VCaP (cell line): Measurements from ENCODE around the gene EPHA1.

ENCODE experiments used
- H3K27ac ChIP-seq: fragments of 450-650 bp; 2 replicates; pipeline ENCODE4 v1.5.1; 2017
- TF ChIP-seq, protein P1 (sequence below): fragments of 450-650 bp; conservative IDR thresholded peaks from 2 replicates; pipeline ENCODE4 v1.5.1; 2017; ENCODE audit warnings: mild to moderate bottlenecking, moderate library complexity

The EPHA1 gene

DNA sequence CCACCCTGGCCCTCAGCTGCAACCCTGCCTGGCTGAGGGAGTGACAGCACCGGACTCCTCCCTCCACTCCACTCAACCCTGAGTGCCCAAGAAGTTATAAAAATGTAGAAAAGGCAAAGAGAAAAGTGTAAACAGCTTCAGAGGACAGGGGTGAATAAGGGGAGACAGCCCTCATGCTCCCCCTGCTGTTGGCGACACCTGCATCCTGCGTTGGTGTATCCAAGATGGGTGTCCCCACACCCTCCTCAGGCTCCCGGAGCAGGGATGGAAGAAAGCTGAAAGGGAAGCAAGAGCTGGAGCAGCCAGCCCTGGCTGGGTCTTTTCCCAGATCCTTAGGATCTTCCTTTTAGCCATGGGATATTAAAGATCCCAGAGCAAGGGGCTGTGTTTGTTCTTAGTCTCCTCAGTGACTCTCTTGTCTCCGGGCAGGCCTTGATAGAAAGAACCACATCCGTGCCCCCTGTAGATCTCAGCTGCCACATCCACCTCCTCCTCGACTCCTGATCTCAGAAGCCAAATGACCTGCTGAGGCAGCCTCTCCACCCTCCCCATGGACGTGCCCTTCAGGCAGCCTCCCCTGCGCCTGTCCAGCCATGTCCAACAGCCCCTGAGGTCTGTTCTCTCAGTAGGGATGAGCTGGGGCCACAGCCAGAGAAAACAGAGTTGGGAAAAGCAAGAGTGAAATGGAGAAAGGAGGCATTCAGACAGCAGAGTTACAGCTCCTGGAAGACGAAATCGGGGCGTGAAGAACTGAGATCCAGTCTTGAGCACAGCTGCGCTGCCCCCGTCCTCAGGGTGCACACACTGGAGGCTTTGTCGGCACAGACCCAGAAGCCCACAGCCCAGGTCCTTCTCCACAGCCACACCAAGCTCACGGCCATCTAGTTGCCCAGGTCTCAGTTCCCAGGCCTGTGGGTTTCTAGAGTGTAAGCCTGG lies 52.9 kb downstream of the EPHA1 start:
- TF ChIP-seq, protein P1, sequence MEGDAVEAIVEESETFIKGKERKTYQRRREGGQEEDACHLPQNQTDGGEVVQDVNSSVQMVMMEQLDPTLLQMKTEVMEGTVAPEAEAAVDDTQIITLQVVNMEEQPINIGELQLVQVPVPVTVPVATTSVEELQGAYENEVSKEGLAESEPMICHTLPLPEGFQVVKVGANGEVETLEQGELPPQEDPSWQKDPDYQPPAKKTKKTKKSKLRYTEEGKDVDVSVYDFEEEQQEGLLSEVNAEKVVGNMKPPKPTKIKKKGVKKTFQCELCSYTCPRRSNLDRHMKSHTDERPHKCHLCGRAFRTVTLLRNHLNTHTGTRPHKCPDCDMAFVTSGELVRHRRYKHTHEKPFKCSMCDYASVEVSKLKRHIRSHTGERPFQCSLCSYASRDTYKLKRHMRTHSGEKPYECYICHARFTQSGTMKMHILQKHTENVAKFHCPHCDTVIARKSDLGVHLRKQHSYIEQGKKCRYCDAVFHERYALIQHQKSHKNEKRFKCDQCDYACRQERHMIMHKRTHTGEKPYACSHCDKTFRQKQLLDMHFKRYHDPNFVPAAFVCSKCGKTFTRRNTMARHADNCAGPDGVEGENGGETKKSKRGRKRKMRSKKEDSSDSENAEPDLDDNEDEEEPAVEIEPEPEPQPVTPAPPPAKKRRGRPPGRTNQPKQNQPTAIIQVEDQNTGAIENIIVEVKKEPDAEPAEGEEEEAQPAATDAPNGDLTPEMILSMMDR, result no peak
- no peak overlapping the region for H3K27ac ChIP-seq

DNA sequence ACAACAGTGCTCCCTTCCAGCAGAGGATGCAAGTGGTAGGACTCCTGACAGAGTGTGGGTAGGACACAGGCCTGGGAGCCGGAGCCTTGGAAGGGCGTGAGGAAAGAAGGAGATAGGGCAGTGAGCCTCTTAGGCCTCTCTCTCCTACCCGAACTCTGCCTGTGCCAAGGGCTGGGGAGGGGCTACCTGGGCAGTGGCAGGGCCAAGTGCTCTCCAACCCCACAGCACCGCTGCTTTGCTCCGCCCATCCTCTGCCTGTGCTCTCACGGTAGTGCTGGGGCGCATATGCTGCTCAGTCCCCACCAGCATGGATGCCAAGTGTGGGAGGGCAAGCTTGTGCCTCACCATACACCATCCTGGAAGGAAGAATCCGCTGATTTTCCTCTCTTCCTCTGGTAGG lies 53.7 kb downstream of the EPHA1 start:
- H3K27ac ChIP-seq, result no peak overlapping the region
- TF ChIP-seq, protein P1, result no peak

DNA sequence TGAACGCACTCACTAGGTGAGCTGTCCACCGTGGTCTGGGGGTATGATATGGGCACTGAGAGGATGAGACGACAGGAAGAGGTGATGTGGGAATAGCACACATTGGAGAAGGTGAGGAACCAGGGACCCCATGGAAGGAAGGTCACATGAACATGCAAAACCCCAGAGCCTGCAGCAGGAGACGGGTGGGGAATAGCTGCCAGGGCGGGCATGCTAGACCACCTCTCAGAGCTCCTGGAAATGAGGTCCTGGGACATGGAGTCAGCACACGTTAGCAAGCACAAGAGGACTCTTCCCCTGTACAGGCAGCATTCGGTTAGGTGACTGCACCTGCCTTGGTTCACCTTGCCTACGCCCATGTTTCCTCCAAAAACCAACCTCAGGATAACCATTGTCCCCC lies 54.3 kb downstream of the EPHA1 start:
- TF ChIP-seq, protein P1, result no peak
- H3K27ac ChIP-seq, result no peak overlapping the region

DNA sequence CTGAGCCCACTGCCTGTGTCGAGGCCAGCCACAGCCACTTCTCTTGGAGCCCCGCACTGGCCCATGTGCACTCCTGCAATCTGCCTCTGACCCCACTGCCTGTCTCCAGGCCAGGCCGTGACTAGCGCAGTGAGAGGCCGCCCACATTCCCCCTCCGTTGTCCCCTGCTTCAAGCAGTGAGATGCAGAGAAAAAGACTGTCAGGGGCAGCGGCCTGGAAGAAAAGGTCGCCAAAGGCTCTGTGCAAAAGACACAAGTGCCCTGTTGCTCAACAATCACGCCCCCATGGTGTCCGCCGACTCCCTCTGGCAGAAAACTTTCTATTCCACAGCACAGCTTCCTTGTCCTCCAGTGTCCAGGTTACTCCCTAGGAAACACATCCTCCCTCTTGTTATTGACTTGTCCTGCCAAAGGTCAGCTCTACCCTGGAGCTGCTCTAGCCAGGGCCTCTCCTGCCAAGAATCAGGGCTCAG lies 56.1 kb downstream of the EPHA1 start:
- H3K27ac ChIP-seq, result no peak overlapping the region
- TF ChIP-seq, protein P1, result no peak

DNA sequence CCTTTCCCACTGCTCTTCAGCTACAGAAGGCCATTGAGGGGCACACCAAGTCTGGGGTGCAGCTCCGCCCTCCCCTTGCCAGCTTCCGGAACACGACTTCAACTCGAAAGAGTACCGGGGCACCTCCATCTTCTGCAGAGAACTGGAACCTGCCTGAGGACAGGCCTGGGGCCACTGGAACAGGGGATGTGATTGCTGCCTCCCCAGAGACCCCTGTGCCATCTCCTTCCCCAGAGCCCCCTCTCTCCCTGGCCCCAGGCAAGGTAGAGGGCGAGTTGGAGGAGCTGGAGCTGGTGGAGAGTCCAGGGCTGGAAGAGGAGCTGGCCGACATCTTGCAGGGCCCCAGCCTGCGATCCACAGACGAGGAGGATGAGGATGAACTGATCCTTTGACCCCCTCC lies 57.1 kb downstream of the EPHA1 start:
- TF ChIP-seq, protein P1, result no peak
- H3K27ac ChIP-seq, result no peak overlapping the region

DNA sequence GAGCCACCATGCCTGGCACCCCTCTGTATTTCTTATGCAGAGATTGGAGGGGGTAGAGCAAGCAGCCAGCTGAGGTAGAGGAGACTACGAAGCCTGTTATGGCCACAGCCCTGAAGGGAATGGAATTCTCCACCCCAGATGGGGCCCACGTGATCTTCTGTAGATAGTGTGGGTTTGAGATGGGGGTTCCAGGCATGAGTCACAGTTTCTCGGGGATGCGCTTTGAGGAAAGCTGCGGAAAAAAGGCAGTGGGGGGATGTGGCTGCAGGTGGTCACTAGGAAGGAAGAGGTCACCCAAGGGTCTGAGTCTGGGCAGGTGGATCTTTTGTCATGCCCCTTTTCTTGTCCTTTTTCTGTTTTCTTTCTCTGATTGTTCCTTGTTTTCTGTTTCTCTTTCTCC lies 57.6 kb downstream of the EPHA1 start:
- TF ChIP-seq, protein P1, result no peak
- no peak overlapping the region for H3K27ac ChIP-seq

DNA sequence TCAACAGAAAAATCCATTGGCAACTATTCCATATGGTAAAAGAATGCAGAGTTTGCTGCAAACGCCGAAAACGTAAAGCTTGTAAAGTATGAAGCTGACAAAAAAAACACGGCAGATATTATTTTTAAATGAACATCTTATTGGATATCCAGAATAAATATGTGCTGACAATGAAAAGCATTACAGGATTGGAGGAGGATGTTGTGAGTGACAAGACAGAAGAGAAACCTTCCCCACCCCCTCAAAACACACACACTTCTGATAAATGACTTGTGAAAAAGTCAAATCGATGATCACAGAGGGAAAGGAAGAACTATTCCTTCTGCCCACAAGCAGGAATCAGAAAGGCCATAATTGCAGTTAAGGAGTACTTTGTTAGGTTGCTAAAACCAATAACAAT lies 60.7 kb downstream of the EPHA1 start:
- no peak overlapping the region for H3K27ac ChIP-seq
- TF ChIP-seq, protein P1, result no peak
